Germinal center (tissue), 1 donor: ENCODE results near the gene C2orf49.

ENCODE experiments used
- DNase-seq: peaks from one replicate; pipeline ENCODE4 v3.0.0; 2012; ENCODE audit warnings: mixed read lengths, low spot score

Gene C2orf49

DNA sequence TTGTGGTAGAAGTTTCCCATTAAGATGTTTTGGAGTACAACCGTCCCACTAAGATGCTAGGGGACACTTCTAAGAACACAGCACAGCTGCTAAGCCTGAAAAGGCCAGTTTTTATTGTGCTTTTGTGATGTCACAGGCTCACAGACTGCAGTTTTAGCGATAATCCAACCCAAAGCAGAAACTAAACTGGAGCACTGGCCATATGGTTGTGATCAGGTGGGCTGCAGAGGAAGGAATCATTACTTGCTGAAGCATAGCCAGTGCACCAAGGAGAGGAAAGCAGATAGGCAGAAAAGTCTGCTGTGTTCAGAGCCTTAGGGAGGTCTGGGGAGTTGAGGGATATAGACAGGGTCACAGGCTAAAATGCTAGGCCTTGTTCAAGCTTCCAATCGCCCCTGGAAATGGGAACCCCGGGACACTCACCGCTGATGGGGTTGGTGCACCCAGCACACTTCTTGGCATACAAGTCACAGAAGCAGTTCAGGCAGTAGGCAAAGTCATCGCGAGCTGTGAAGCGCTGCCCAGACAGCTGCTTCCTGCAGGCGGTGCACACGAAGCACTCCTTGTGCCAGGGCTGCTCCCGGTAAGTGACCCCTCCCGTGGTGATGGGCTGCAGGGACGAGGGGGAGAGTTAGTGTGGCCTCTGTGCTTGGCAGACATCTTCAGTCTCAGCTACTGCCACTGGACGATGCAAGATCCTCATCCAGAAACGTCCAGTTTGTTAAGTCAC is 25.7 kb downstream of the C2orf49 start:
- no peak for DNase-seq

DNA sequence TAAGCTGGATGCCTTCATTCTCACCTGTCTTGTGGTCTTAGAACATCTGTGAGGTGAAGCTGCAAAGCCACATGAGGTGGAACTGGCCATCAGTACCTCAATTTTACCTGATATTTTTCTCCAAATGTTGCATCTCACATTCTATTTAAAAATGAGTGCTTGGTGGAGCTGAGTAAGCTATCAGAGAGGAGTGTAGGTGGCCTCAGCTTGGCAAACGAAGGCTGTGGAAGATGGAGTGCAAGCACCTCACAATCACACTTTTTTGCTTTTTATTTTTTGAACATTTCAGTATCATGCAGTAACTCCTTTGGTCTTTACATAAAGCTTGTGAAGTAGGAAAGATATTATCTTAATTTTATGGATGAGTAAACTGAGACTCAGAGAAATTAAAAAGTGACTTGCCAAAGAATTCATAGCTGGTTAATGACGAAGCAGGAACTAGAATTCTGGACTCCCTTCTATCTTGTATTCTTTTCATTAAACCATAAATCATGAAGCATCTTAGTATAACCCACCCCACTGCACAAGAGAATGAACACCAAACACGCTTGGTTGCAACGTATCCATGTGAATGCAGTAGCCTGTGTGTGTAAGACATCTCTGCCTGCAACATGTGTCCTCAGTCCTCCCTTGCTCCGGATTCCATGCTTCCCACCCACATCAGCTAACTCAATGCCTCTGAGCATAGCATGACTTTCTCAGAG is 27.2 kb downstream of the C2orf49 start:
- no peak for DNase-seq

DNA sequence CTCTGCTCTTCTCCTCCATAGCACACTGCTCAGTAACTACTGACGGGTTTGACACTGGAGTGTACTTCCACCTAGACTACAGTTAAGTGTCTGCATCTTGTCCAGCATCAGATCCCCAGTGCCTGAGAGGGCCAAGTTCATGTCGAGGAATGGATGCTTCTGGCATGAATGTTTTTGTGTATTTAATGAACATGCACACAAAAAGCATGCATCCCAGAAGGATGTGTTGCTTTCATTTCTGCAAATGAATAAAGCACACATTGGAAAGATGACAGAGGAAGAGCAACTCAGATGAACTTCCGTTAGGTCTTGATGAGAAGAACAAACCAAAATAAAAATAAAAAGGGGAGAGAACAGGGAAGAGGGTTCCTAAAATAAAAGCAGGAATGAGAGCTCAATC is 27.9 kb downstream of the C2orf49 start:
- DNase-seq: no peak

DNA sequence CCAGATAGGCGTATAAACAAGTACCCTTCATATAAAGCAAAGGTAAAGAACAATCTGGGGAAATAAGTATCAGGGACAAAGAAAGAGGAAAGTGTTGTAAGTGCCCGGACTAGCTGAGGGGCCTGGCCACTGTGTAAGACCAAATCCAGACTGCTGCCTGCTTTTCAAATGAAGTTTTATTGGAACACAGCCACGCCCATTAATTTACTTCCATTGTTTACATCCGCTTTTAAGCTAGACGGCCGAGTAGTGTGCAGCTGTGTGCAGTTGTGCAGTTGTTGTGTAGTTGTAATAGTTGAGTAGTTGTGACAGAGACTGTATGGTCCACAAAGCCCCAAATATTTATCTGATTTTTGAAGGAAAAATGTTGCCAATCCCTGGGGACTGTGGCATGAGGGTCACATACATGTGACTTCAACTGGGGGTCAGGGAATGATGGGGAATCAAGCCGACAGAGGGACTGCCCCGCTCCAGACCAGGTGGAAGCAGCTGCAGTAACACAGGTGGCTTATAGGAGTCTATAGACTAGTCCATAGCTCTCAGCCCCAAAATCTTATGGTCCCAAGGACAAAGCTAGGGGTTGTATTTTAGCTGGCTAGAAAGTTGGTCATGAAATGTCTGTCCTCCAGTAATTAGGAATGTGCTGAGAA is 31.5 kb downstream of the C2orf49 start:
- no peak for DNase-seq

DNA sequence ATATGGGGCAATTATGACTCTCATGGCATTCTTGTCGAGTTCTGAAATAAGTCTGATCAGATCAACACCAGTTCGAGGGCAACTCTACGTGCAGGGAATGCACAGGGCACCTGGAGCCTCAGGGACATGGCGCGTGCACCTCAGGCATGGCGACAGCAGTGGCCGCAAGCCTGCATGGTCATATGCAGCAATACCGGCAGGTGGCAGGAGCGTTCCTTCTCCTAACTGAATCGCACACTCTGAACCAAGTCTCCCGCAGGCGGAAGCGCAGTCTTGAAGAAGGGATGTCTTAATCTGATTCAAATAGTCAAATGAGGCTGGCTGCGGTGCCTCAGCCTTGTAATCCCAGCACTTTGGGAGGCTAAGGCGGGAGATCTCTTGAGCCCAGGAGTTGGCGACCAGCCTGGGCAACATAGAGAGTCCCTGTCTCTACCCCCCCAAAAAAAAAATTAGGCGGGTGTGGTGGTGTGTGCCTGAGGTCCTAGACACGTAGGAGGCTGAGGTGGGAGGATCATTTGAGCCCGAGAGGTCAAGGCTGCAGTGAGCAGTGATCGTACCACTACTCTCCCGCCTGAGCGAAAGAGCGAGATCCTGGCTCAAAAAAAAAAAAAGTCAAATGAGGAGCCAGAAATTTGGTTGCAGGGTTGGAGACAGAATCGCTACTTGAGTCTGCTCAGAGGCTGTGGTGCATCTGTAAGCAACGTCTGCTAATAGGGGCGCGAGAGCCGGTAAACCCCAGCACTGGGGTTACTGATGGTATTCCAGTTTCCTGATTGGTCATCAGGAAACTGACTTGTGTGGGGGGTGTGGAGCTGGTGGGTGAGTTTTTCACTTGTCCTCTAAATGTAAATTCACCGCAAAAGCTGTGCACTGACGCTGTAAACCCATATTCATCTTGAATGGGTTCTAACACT is 32.7 kb downstream of the C2orf49 start:
- peak; percentile 66 for DNase-seq

DNA sequence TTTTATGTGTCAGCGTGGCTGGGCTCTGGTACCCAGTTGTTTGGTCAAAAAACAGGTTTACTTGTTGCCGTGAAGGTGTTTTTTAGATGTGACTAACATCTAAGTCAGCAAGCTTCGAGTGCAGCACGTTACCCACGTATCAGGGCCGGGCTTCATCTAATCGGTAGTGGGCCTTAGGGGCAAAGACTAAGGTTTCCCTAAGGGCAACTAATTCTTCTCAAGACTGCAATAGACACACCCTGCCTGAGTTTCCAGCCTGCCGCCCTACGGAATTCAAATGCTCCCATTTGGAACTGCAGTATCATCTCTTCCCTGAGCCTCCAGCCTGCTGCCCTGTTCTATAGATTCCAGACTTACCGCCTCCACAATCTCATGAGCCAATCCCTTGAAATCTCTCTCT is 33.8 kb downstream of the C2orf49 start:
- no peak for DNase-seq

DNA sequence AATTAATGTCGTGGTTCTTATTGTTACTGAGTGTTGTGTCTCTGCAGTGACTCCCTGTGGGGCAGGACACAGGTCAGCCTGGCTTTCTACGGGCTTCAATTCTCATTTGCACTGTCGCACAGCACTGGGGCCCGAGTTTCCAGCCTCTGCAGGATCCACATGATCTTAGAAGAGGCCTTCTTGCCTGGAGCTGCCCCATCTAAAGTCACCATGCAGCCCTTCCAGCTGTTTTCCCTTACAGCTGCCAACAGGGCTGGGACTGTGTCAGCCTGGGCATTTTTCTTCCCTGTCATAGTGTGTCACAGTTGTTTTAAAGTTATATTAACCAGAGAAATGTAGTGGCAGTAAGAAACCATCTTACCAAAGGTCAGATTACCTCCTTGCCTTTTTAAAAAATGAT is 34.5 kb downstream of the C2orf49 start:
- DNase-seq: no peak

DNA sequence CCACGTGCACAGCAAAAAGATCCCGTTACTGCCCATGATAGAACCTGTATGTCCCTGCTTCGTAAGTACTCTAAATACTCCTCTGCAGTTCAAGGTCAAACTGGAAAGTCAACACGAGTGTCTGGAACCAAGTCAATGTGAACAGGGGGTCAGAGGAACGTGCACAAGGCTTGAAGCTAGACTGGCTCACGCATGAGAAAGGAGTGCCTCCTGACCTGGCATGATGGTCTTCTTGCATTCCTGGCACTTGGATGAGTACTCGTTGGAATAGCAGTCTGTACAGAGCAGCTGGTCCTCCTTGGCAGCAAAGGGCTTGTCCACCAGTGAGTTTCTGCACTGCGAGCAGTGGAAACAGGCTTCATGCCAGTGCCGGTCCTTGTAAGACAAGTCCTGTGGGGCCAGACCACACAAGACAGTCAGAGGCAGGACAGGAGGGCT is 36.0 kb downstream of the C2orf49 start:
- DNase-seq: no peak

DNA sequence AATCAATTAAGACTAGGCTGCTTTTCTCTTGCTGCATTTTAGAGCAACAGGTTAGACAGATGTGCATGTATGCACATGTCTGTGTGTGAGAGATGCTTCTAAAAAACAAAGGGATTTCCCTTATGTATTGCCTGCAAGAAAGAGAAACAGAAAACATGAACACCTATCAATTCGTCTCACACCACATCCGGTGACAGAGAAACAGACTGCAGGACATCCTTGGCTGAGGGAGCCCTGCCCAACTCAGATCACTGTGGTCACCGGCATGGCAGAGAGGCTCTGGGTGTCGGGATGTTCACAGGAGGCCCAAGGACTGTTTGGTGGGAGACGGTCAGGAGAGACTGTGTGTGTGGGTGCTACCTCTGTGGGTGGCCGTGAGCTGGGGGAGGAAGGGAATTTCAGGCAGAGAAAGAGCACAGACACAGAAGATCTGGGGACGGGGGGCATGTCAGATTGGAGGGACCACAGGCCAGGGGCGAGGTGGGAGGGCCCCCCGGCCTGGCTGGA is 36.6 kb downstream of the C2orf49 start:
- DNase-seq: no peak

DNA sequence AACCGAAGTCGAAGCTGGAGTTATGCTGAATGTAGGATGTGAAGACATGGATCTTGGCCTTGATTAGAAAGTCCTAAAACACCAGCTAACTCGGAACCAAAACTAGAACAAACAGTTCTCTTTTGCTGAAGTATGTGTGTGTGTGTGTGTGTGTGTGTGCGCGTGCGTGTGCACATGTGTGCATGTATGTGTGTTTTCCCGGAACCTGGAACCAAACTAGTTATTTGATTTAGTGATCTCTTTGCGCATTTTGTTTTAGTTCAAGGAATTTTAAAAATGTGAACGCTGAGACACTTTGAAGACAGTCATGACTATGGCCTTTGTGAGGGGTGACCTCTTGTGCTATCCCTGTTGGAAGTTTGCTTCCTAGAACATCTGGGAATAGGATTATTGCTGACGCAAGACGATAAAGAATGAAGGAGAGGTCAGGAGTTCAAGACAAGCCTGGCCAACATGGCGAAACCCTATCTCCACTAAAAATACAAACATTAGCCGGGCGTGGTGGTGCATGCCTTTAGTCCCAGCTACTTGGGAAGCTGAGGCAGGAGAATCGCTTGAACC is 37.7 kb downstream of the C2orf49 start:
- no peak for DNase-seq

DNA sequence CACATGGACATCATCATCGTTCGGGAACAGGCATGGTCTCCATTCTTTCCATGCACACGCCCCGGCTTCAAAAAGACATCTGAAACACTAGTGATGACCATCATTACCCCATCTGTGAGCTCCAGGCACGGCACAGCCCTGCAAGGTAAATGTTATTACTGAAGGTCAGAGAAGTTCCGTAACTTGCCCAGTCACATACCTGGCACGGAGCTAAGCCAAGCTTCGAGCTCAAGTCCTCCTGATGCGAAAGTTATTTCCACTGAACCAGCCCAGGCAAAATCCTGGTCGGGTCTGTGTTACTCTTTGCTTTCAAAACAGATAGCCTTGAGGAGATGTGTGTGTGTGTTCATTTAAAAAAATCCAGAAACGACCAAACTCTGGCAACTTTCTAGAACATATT is 38.7 kb downstream of the C2orf49 start:
- no peak for DNase-seq

DNA sequence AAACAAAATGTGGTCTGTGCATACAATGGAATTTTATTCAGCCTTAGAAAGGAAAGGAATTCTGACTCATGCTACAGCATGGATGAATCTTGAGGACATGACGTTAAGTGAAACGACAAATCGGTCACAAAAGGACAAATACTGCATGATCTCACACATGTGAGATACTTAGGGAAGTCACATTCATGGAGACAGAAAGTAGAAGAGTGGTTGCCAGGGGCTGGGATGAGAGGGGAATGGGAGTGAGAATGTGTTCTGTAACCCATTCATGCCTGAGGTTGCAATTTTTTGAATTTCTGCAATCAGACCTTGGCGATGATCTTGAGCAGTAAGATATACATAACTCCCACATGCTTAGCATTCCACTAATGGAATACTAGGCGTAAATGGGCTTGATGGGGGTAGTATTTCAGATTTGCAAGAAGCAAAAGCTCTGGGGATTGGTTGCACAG is 39.5 kb downstream of the C2orf49 start:
- DNase-seq: no peak

DNA sequence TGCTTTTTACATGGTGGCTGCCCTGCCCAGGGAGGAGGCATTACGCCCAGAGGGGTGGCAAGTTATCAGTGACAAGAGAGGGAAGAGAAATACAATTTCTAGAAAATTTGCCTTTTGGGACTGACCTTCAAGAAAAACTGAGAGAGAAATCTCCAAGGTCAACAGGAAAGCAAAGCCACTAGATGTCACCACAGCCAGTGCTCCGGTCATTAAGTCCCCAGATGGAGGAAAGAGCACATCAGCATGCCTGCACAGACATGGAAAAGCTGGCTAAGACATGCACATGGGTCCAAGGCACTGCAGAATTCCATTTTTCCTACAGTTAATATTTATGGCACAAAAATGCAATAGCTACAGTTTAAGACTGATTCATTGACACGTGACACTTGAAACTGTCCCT is 40.5 kb downstream of the C2orf49 start:
- DNase-seq: no peak

DNA sequence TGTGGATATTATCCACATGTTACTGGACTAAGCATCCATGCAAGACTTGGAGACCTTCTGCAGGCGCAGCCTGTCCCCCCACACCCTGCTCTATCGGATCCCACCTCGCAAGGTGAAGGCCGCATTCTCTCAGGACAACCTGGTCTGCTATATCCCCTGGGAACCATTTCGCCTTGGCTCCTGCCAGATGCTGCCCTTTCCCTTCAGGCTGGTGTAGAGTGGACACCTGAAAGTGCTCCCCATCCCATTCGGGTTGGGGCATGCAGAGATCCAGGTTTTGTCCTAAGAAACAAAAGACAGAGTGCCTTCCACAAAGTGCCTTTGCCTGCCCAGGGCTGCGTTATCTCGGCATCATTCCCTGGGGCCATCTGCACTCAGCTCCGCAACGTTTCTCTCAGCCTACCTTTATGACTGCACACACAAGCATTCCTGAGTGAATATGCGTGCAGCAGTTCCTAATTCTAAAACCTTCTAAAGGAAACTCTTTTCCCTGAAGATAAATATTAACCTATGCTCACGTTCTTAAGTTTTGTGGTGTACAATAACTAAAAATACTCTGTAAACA is 41.0 kb downstream of the C2orf49 start:
- DNase-seq: no peak

DNA sequence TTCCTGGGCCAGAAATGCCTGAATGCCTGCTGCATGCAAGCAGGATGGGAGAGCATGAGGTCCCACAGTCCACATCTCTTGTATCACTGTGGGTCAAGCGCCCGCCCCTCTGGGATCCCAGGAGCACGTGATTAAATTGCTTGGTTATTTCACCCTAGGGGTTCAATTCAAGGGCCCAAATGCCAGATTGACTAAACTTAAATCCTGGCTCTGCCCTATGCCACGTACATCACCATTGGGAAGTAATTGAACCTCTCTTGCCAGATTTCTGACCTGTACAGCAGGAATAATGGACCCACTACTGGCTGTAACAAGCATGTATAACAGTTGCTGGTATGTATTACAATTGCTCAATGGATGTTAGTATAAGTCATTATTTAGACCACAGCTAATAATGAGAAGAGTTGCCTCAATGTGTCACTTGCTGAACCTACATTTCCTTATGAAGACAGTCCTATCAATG is 41.6 kb downstream of the C2orf49 start:
- DNase-seq: no peak

DNA sequence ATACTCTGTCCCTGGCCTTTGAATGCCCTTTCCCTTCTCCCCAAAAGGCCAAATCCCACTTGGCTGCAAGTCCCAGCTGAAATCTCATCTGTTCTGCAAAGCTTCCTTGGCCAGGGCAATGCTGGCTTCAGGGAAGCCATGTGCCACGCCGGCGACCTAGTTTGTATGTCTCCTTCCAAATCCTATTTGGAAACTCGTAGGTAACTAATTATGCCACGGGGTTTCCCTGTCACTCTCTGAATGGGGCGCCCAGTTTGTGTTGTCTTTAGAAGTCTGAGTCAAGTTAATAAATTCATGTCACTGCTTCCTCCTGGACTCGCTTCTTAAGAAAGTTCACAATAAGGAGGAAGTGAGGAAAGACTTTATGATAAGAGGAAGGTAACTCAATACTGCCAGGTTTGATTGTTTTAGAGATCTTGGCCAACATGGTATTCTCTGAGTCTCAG is 42.4 kb downstream of the C2orf49 start:
- no peak for DNase-seq

DNA sequence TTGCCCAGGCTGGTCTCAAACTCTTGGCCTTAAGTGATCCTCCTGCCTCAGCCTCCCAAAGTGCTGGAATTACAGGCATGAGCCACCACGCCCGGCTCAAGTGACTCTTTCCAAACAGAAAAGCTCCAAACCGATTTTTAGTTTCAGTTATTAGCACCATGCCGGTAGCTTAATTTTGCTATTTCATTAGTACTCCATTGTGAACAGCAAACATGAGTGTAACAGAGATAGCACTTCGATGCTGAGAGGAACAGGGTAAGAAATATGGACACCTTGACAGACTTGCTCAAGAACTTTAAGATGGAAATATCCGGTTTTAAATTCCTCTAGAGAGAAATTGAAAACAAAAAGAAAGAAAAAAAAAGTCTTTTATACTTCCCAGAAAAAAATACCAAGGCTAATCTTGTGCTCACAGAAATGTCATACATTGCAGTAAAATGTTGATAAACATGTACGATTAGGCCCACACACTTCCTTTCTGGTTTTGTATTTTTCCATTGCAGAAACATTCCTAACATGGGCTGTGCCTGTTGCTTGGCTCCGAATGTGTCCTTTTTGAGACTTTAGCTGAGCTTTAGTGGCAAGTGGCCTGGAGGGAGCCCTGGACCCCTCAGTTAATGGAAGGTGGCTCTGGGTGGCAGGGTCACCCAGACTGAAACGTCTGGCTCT is 43.2 kb downstream of the C2orf49 start:
- DNase-seq: no peak

DNA sequence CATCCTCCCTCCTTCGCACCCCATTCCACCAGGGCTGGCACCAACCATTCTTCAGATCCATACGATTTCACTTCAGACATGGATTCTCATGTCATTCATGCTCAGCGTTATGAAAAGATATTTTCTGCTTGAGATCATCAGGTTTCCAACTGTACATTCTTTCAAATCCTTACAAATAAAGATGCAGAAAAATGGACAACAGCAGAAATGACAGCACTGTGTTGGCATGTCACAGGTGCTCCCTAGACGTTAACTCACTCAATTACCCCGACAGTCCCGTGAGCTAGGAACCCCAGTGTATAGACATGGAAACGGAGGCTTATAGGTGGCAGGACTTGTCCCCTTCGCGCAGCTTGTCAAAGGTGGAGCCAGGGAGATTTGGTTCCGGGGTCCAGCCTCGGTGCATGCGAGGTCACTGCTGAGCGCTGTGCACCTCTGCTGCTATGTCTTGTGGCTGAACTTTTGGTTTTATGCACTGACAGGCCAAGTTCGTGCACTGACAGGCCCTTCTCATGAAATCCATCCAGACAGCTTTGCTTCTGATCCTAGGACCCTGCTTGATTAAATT is 43.8 kb downstream of the C2orf49 start:
- DNase-seq: no peak

DNA sequence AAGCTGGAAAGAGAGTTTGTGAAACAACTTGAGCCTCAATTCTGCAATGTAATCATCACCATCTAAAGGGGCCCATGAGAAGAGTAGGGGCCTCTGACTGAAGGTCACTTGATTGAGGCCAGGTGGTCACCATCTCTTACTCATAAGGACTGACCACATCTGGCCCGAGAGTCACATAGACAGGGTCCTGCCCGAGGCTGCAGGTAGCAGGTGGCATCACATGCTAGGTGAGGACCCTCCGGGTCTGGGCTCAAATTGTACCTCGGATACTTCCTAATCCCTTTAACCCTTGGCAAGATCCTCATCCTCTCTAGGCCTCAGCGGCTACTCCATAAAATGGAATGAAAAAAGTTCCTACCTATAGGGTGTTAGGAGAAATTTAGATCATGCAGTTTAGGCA is 44.8 kb downstream of the C2orf49 start:
- DNase-seq: no peak
